ENCODE results near the gene IGFALS. TPM values are rescaled to one million over a fixed set of nuclear protein-coding genes. Genes with fewer than 3 reads are reported as not detected.
A peak's percentile ranks its signal among the peaks of the same experiment; 100 is the strongest.

IGFALS gene
- total and polyA plus RNA-seq, 7 donors, result 0.46 to 2.2 (median 1.2) TPM

DNA sequence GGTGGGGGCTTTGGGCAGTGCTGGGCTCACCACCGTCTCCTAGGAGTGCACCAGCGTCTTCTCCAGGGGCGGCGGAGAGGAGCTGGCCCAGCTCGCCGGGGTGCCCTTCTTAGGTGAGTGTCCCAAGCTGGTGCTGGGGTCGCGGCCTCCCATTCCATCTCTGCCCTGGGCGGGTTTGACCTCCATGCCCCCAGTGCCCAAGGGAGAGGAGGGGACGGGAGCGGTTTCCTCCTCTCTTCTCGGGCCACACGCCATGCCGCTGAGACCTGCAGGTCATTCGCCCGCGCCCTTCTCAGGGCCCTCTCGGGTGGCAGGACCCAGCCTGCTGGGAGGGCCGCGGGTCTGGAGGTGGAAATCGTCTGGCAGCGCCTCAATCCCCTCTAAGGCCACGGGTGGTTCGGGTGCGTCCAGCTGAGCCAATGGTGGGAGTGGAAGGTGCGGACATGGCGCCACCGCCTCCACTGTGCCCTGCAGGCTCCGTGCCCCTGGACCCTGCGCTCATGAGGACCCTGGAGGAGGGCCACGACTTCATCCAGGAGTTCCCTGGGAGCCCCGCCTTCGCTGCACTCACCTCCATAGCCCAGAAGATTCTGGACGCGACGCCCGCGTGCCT lies 5.3 kb downstream of the IGFALS start:
- intact Hi-C loops (cut with DNase I), result no loop called here
- H3K9me3 ChIP-seq, result no peaks in the 10 kb centered on the region
- peak; percentile 65 for DNase-seq
- H3K4me1 ChIP-seq, result peaks cover 0 to 27% (median 21%) of the 10 kb centered on the region in 4 donors
- TF ChIP-seq EP300 (IDR thresholded peaks at IDR 0.05) (no peak), POLR2A (IDR thresholded peaks at IDR 0.05) (no peak), POLR2AphosphoS5 (IDR thresholded peaks at IDR 0.05) (no peak)
- TF ChIP-seq, protein P1, sequence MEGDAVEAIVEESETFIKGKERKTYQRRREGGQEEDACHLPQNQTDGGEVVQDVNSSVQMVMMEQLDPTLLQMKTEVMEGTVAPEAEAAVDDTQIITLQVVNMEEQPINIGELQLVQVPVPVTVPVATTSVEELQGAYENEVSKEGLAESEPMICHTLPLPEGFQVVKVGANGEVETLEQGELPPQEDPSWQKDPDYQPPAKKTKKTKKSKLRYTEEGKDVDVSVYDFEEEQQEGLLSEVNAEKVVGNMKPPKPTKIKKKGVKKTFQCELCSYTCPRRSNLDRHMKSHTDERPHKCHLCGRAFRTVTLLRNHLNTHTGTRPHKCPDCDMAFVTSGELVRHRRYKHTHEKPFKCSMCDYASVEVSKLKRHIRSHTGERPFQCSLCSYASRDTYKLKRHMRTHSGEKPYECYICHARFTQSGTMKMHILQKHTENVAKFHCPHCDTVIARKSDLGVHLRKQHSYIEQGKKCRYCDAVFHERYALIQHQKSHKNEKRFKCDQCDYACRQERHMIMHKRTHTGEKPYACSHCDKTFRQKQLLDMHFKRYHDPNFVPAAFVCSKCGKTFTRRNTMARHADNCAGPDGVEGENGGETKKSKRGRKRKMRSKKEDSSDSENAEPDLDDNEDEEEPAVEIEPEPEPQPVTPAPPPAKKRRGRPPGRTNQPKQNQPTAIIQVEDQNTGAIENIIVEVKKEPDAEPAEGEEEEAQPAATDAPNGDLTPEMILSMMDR (IDR thresholded peaks at IDR 0.05), result no peak
- no peaks in the 10 kb centered on the region for H3K27me3 ChIP-seq
- H3K4me3 ChIP-seq, result no peak overlapping the region
- H3K27ac ChIP-seq, result no peak overlapping the region
- H3K36me3 ChIP-seq, result peaks cover 0 to 61% (median 32%) of the 10 kb centered on the region in 4 donors
- WGBS, 2 donors, result 94 to 95% methylated on average over 38 of the region's 38 CpGs

DNA sequence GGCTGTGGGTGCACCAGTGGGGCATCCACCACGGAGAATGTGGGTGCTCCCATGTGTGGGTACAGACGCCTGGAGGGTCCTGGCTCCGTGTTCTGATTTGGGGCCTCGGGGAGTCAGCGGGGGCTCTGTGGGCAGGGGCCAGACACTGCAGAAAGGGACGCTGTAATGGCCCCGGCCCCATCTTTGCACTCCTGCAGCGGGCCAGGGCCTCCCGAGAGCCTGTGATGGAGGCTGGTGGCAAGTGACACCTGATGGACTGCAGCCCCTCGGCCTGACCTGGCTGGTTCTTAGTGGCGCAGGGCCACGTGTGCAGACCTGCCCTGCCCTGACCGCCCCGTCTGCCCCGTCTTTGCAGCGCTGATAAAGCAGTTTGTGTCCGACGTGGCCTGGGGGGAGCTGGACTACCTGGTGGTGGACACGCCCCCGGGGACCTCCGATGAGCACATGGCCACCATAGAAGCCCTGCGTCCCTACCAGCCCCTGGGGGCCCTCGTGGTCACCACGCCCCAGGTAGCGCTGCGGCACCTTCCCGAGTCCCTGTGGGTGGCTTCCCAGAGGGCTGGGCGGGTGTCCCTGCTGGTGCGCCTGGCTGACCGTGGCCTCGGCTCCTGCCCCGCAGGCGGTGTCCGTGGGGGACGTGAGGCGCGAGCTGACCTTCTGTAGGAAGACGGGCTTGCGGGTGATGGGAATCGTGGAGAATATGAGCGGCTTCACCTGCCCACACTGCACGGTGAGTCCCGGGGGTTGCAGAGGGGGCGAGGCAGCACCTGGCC lies 6.0 kb downstream of the IGFALS start:
- DNase-seq, result no peak
- intact Hi-C loops (cut with DNase I), result no loop called here
- WGBS, 2 donors, result 94 to 96% methylated on average over 44 of the region's 44 CpGs

DNA sequence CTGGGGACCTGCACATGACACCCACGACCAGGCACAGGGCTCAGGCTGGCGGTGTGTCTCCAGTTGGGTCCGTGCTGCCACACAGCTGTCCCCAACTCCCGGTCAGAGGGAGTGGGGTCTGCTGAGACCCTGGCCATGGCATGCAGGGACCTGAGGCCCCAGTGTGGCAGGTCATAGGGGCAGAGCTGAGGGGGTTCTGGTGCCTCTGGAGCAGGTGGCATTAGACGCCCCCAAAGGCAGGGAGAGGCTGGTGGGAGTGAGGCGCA lies 6.5 kb downstream of the IGFALS start:
- H3K36me3 ChIP-seq, result peaks cover 0 to 59% (median 32%) of the 10 kb centered on the region in 4 donors
- no peak for DNase-seq

More for the DNA sequence above, 6.0 kb downstream of the IGFALS start:
- Histone ChIP-seq H3K27me3 (no peaks in the 10 kb centered on the region), H3K36me3 (peaks cover 0 to 61% (median 32%) of the 10 kb centered on the region in 4 donors), H3K4me1 (peaks cover 0 to 28% (median 21%) of the 10 kb centered on the region in 4 donors), H3K4me3 (no peak overlapping the region), H3K9me3 (no peaks in the 10 kb centered on the region), H3K27ac (no peak overlapping the region)
- TF ChIP-seq EP300 (IDR thresholded peaks at IDR 0.05) (no peak), POLR2AphosphoS5 (IDR thresholded peaks at IDR 0.05) (no peak), POLR2A (IDR thresholded peaks at IDR 0.05) (no peak)
- TF ChIP-seq, protein P1 (IDR thresholded peaks at IDR 0.05), result no peak

DNA sequence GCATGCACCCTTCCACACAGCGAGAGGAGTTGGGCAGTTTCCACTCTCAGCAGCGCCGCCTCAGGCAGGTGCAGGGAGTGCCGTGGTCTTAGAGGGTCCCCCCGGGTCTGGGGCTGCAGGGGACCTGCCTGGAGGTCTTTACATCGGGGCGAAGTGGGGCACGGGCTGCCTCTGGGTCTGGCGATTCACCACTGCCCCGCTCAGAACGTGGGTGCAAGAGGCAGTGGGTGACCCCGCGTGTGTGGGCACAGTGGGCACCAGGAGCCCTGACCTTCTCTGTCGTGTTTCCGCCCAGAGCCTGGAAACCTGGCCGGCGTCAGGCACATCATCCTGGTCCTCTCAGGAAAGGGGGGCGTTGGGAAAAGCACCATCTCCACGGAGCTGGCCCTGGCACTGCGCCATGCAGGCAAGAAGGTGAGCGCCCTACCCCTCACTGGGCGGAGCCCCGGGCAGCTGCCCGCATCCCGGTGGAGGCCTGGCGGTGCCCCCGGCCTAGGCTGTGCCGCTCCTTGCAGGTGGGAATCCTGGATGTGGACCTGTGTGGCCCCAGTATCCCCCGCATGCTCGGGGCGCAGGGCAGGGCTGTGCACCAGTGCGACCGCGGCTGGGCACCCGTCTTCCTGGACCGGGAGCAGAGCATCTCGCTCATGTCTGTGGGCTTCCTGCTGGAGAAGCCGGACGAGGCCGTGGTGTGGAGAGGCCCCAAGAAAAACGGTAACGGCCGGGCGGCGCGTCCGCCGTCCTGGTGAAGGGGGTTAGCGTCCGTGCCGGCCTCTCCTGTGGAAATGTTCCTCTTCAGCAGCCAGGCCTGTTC lies 7.1 kb downstream of the IGFALS start:
- 88 to 89% methylated on average over 51 of the region's 51 CpGs for WGBS, 2 donors
- no peaks in the 10 kb centered on the region for H3K27me3 ChIP-seq
- intact Hi-C loops (cut with DNase I), result no loop called here
- H3K9me3 ChIP-seq, result no peaks in the 10 kb centered on the region
- H3K4me3 ChIP-seq, result no peak overlapping the region
- peaks cover 0 to 54% (median 32%) of the 10 kb centered on the region in 4 donors for H3K36me3 ChIP-seq
- TF ChIP-seq, protein P1 (IDR thresholded peaks at IDR 0.05), result no peak
- TF ChIP-seq POLR2AphosphoS5 (IDR thresholded peaks at IDR 0.05), result no peak
- TF ChIP-seq POLR2A (IDR thresholded peaks at IDR 0.05), result no peak
- TF ChIP-seq EP300 (IDR thresholded peaks at IDR 0.05), result no peak
- no peak overlapping the region for H3K27ac ChIP-seq
- no peak for DNase-seq
- peaks cover 0 to 32% (median 25%) of the 10 kb centered on the region in 4 donors for H3K4me1 ChIP-seq

More for the DNA sequence above, 6.5 kb downstream of the IGFALS start:
- Histone ChIP-seq H3K9me3 (no peaks in the 10 kb centered on the region), H3K4me1 (peaks cover 0 to 28% (median 21%) of the 10 kb centered on the region in 4 donors), H3K27ac (no peak overlapping the region), H3K27me3 (no peaks in the 10 kb centered on the region), H3K4me3 (no peak overlapping the region)
- intact Hi-C loops (cut with DNase I), result no loop called here
- 91 to 94% methylated on average over 6 of the region's 6 CpGs for WGBS, 2 donors
- TF ChIP-seq POLR2A (IDR thresholded peaks at IDR 0.05), result no peak
- TF ChIP-seq, protein P1 (IDR thresholded peaks at IDR 0.05), result no peak
- TF ChIP-seq EP300 (IDR thresholded peaks at IDR 0.05), result no peak
- no peak for TF ChIP-seq POLR2AphosphoS5 (IDR thresholded peaks at IDR 0.05)

Measured in sigmoid colon (tissue), 7 donors.